Heart right ventricle (tissue), 16 donors: ENCODE measurements around the gene PPP2R2B. TPM values are rescaled to one million over a fixed set of nuclear protein-coding genes. Genes with fewer than 3 reads are reported as not detected.
"Not testable (repeated sequence)": the region's sequence is repeated elsewhere in the genome, so short reads cannot be mapped to it uniquely, and the experiment has no call there.

Experiments
- ATAC-seq, 8 donors: fragments of 200-7000 bp; cut with Tn5 transposase; one replicate each; pipeline ENCODE4 v1.9.1; 2020; ENCODE audit warnings: mild to moderate bottlenecking in 8 of 8, moderate library complexity in 8 of 8, moderate number of reproducible peaks in 1 of 8
- DNase-seq, 2 donors: peaks; one replicate each; pipeline ENCODE4 v3.0.0-alpha.2; 2020
- H3K27ac ChIP-seq, 10 donors: fragments of 200-600 bp; sonication (generic) in 2 of 10; one replicate each; pipeline versions ENCODE4 v1.5.0 to v1.8.0; 2020 to 2022; ENCODE audit warnings: mild to moderate bottlenecking in 3 of 10
- H3K27me3 ChIP-seq, 7 donors: fragments of 200-600 bp; one replicate each; pipeline ENCODE4 v1.8.0; 2021 to 2022; ENCODE audit warnings: mild to moderate bottlenecking in 2 of 7
- H3K36me3 ChIP-seq, 9 donors: fragments of 200-600 bp; sonication (generic) in 1 of 9; one replicate each; pipeline versions ENCODE4 v1.5.0 to v1.8.0; 2020 to 2022; ENCODE audit warnings: mild to moderate bottlenecking in 2 of 9
- H3K4me1 ChIP-seq, 9 donors: fragments of 200-600 bp; sonication (generic) in 1 of 9; one replicate each; pipeline versions ENCODE4 v1.5.0 to v1.8.0; 2020 to 2022; ENCODE audit warnings: mild to moderate bottlenecking in 4 of 9
- H3K4me3 ChIP-seq, 10 donors: fragments of 200-600 bp; sonication (generic) in 2 of 10; one replicate each; pipeline versions ENCODE4 v1.5.0 to v1.8.0; 2020 to 2022; ENCODE audit warnings: mild to moderate bottlenecking in 7 of 10, moderate library complexity in 2 of 10
- H3K9me3 ChIP-seq, 11 donors: fragments of 200-600 bp in 10 of 11; sonication (generic) in 2 of 11; one replicate each; pipeline versions ENCODE4 v1.5.0 to v1.8.0; 2013 to 2022; ENCODE audit warnings: mild to moderate bottlenecking in 2 of 11, control low read depth in 1 of 11, moderate library complexity in 1 of 11
- WGBS, 2 donors: extraction: QIAGEN DNeasy Blood & Tissue Kit; methylation state at CpG; one replicate each; pipeline ENCODE4 v1.1.7; 2013; ENCODE audit warnings: inconsistent platforms in 1 of 2; 5-methylcytosine and 5-hydroxymethylcytosine counted together
- intact Hi-C, 10 donors: fragments of 100-400 bp; cut with DNase I; formaldehyde crosslinking; loops; one replicate each; pipeline versions ENCODE4 v1.11.1 to v1.14.2; 2022
- polyA plus RNA-seq, 2 donors: library from polyadenylated mRNA; stranded (reverse); fragments of 200-250 nt; gene quantifications; one replicate each; pipeline ENCODE4 v1.2.3, GENCODE V29; 2013
- total RNA-seq, 10 donors: library from RNA; stranded (reverse); fragmentation: NEBNext Ultra II Directional in 3 of 10; extraction: Animal tissue kit (Norgen Biotek cat#: 25700) in 3 of 10; gene quantifications; one replicate each; pipeline versions ENCODE4 v1.2.1 to v1.2.4, GENCODE V29; 2021 to 2023
- TF ChIP-seq, protein P1 (sequence below), 9 donors: fragments of 200-600 bp; sonication (generic) in 2 of 9; IDR thresholded peaks; one replicate each; pipeline versions ENCODE4 v1.5.0 to v1.8.0; 2021 to 2022; ENCODE audit warnings: antibody characterized with exemption in 9 of 9, mild to moderate bottlenecking in 5 of 9, moderate library complexity in 1 of 9
- donor health status: Arrhythmogenic right ventricular cardiomyopathy.
- donor health status: ischemic (EF 13 %, LVEDD 7.1; RV severe dilation, severe dysfunction).
- donor health status: healthy with polysubstance abuse.
- donor health status: DM: no; HTN: yes; CAD: no.
- donor health status: DM: no; HTN: no; CAD: no.
- donor health status: ischemic (EF 25% LVEDD 6.9; RV normal size, moderate dysfunction).
- donor health status: ischemic (EF 25% LVEDD 5.7; RV mildly dilated, moderate dysfunction).
- donor health status: healthy.
- donor health status: DM: yes; HTN: yes; CAD: no.
- donor health status: Ischemic cardiomyopathy.
- donor health status: ischemic (EF 35%, LVEDD 5.7; RV mildly dilated, moderate dysfunction).
- donor health status: nonischemic (EF 11% LVEDD 7.7; RV severe dilation, severe dysfunction).
- donor health status: DM: yes; HTN: yes; CAD: no.
- donor health status: PGD.
- donor health status: ischemic (EF 29% LVEDD 5.4; RV normal size, mild dysfunction).
- donor health status: nonischemic (EF 23%, LVEDD 6.1; RV moderate dilation, normal function).

PPP2R2B gene
- total and polyA plus RNA-seq, 12 donors = 0.05 to 1.8 (median 0.57) TPM; not detected in 2

DNA sequence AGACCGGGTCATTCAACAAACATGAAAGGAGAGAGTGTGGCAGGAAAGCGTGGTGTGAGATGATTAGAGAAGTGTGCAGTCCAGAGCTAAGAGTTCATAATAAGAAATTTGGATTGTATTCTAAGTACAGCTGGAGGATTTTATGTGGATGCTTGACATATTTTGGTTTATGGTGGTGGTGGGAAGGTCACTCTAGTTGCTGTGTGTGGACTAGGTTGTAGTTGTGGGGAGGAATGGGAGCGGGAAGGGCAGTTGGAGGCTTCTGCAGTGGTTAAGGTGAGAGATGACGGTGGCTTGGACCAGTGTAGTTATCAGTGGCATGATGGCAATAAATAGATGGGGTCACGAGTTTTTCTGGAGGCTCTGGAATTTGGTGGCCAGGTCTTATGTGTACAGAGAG lies 316.8 kb downstream of the PPP2R2B start:
- Histone ChIP-seq H3K27me3 (no peaks in the 10 kb centered on the region), H3K4me3 (no peak overlapping the region), H3K36me3 (no peaks in the 10 kb centered on the region), H3K4me1 (peaks cover 0 to 8% (median 0%) of the 10 kb centered on the region in 9 donors), H3K27ac (no peak overlapping the region), H3K9me3 (peaks cover 0 to 6% (median 0%) of the 10 kb centered on the region in 11 donors)
- 78 to 85% methylated on average over 5 of the region's 5 CpGs for WGBS, 2 donors
- intact Hi-C loops = no loop called here
- DNase-seq = no peak
- no peak for ATAC-seq
- TF ChIP-seq, protein P1, sequence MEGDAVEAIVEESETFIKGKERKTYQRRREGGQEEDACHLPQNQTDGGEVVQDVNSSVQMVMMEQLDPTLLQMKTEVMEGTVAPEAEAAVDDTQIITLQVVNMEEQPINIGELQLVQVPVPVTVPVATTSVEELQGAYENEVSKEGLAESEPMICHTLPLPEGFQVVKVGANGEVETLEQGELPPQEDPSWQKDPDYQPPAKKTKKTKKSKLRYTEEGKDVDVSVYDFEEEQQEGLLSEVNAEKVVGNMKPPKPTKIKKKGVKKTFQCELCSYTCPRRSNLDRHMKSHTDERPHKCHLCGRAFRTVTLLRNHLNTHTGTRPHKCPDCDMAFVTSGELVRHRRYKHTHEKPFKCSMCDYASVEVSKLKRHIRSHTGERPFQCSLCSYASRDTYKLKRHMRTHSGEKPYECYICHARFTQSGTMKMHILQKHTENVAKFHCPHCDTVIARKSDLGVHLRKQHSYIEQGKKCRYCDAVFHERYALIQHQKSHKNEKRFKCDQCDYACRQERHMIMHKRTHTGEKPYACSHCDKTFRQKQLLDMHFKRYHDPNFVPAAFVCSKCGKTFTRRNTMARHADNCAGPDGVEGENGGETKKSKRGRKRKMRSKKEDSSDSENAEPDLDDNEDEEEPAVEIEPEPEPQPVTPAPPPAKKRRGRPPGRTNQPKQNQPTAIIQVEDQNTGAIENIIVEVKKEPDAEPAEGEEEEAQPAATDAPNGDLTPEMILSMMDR (IDR thresholded peaks at IDR 0.05) = no peak

DNA sequence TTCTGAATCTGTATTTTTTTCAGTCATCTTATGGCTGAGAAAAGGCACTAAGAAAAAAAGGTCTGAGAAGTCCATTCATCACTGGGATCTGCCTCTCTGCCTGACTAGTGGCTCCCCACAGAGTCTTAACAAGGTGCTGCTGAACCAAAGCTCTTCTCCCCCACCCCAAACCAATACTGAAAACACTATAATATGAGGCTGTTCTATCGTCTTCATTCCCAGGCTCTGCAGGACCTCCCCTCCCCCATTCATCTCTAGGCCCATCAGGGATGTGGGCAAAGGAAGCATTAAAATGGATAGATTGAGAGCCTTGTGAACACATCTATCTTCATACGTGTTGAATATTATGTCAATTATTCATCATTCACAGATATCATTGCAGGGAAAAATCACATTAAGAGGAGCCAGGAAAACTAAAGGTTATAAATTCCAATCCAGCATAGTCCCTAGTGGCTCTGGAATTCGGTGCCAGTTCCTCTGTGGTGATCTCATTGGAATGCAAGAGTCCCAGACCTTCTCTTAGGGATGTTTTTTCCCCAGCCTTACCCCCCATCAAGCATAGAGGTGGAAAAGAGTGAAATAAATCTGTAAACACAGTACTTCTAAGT lies 318.2 kb downstream of the PPP2R2B start:
- intact Hi-C loops = no loop called here
- Histone ChIP-seq H3K4me1 (peaks cover 0 to 8% (median 0%) of the 10 kb centered on the region in 9 donors), H3K9me3 (peaks cover 0 to 6% (median 0%) of the 10 kb centered on the region in 11 donors), H3K36me3 (no peaks in the 10 kb centered on the region), H3K27ac (no peak overlapping the region), H3K4me3 (no peak overlapping the region), H3K27me3 (peaks cover 0 to 3% (median 0%) of the 10 kb centered on the region in 7 donors)
- TF ChIP-seq, protein P1 (IDR thresholded peaks at IDR 0.05) = no peak
- ATAC-seq (no peak), DNase-seq (no peak)
- 28 to 34% methylated on average over 3 of the region's 3 CpGs for WGBS, 2 donors

DNA sequence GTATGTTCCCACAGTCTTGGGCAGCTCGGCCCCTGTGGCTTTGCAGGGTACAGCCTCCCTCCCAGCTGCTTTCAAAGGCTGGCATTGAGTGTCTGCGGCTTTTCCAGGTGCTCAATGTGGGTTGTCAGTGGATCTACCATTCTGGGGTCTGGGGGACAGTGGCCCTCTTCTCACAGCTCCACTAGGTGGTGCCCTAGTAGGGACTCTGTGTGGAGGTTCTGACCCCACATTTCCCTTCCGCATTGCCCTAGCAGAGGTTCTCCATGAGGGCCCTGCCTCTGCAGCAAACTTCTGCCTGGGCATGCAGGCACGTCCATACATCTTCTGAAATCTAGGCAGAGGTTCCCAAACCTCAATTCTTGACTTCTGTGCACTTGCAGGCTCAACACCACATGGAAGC lies 321.7 kb downstream of the PPP2R2B start:
- DNase-seq, H3K4me1 ChIP-seq, H3K27ac ChIP-seq, ATAC-seq, H3K9me3 ChIP-seq, intact Hi-C loops, H3K4me3 ChIP-seq, H3K36me3 ChIP-seq: not testable (repeated sequence)
- peaks cover 0 to 14% (median 0%) of the 10 kb centered on the region in 7 donors for H3K27me3 ChIP-seq
- WGBS, 2 donors = 88 to 91% methylated on average over 4 of the region's 4 CpGs

DNA sequence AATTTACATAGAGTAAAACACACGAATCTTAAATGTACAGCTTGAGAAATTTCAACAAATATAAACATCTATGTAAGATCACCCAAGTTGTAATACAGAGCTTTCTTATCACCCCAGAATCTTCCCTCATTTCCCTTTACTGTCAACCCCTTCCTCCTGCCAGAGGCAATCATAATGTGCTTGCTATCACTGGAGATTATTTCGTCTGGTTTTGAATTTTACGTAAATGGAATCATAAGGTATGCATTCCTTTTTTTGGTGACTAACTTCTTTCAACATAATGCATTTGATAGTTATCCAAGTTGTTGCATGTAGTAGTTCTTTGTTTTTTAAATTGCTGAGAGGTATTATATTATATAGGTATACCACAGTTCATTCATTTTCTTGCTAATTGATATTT lies 325.1 kb downstream of the PPP2R2B start:
- 52 to 54% methylated on average over 3 of the region's 3 CpGs for WGBS, 2 donors
- Histone ChIP-seq H3K4me3 (no peak overlapping the region), H3K36me3 (no peaks in the 10 kb centered on the region), H3K9me3 (peaks cover 0 to 2% (median 0%) of the 10 kb centered on the region in 11 donors), H3K4me1 (no peaks in the 10 kb centered on the region), H3K27me3 (peaks cover 0 to 25% (median 0%) of the 10 kb centered on the region in 7 donors), H3K27ac (no peak overlapping the region)
- intact Hi-C loops = no loop called here
- TF ChIP-seq, protein P1 (IDR thresholded peaks at IDR 0.05) = no peak
- ATAC-seq (no peak), DNase-seq (no peak)

DNA sequence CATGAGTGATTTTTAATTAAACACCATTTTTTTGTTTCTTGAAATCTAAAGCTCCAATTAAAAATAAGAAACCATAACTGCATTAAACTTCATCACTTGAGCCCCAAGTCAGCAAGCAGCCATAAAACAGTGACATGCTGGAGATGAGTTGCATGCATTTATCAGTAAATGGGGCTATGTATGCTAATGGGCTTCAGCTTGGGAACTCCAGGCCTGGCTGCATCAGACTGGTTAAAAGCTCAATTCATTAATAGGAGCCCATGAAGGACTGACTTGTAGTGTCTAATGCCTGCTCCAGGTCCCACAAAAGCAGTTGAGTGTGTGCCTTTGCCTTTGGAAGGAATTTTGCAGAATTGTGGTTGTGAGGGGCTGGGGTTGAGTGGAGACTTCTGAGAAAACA lies 328.9 kb downstream of the PPP2R2B start:
- TF ChIP-seq, protein P1 (IDR thresholded peaks at IDR 0.05) = no peak
- intact Hi-C loops = loop anchor here in 2 of 10 donors (5.0 to 10.0 kb wide), 2 partner anchors 418 to 645 kb away; no protein-coding TSS in a partner anchor

More for the DNA sequence above, 328.9 kb downstream of the PPP2R2B start:
- Histone ChIP-seq H3K4me1 (no peaks in the 10 kb centered on the region), H3K9me3 (no peaks in the 10 kb centered on the region), H3K27me3 (peaks cover 0 to 23% (median 0%) of the 10 kb centered on the region in 7 donors), H3K27ac (no peak overlapping the region), H3K36me3 (no peaks in the 10 kb centered on the region), H3K4me3 (no peak overlapping the region)
- no peak for ATAC-seq
- no peak for DNase-seq
